Measurements from ENCODE around the gene DNAJC5.

The DNAJC5 gene

DNA sequence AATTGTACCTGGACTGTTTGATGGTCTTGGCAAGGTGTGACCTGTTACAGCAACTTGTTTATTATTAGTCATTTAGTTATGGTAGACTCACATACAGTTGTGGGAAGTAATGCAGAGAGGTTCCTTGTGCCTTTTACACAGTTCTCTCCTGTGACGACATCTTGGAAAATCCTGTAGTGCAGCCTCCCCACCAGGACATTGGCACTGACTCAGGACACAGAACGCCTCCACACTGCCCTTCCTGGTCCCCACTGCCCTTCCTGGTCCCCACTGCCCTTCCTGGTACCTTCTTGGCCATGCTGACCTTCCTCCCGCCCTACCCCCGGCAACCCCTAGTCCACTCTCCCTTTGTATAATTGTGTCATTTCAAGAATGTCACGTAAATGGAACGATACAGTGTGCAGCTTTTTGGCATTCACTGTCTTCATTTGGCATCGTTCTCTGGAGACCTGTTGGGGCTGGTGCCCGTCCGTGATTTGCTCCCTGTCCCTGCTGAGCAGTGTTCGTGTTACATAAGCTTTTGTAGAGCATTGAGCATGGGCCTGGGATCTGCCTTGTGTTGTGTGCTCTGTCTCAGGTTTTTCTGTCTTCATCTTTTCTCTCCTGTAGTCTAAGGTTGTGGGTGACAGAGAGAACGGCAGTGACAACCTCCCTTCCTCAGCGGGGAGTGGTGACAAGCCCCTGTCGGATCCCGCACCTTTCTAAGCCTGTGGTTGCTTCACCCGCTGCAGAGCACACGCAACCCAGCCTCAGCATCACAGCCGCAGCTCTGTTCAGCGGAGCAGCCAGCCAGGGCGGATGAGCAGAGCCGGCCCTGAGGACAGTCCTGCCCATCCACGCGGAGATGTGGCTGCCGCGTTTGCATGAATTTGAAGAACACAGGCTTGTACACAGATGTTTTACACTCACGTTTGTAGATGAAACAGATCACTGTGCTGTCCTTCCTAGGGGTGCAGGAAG is 5.4 kb upstream of the DNAJC5 start:
- H3K9me3 ChIP-seq (ENCODE audit: control insufficient read depth, low read length) = no peaks in the 10 kb centered on the region
- peaks cover 71% of the 10 kb centered on the region for H3K36me3 ChIP-seq (ENCODE audit: control insufficient read depth, insufficient read depth, low read length)
- no peak overlapping the region for H3K4me3 ChIP-seq (ENCODE audit: extremely low read depth, insufficient read depth, low read length, poor library complexity, severe bottlenecking)
- peaks cover 4% of the 10 kb centered on the region for H3K4me1 ChIP-seq (ENCODE audit: control insufficient read depth, insufficient read depth, low read length, poor library complexity, severe bottlenecking)
- WGBS, 2 experiments (ENCODE audit: insufficient coverage in 2 of 2) = 95 to 98% methylated on average over 22 to 23 of the region's 25 CpGs
- no peak overlapping the region for H3K27ac ChIP-seq (ENCODE audit: low read depth, low read length, severe bottlenecking)

DNA sequence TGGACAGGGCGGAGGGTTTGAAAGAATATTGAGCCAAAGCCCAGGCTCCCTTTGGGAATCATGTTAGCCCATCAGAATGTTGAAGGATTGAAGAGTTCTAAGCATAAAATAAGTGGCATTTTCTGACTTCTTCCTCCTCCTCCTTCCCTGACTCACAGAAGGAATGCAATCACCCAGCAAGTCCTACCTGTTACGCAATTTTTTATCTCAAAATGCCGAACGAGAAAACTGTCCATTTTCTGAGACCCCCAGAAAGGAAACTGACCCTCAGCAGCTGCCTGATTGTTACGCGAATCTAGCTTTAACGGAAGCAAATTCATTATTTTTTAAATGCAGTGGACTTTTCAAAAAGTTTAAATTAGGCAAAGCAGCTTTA is 4.7 kb upstream of the DNAJC5 start:
- Histone ChIP-seq H3K9me3 (ENCODE audit: control insufficient read depth, low read length) (no peaks in the 10 kb centered on the region), H3K27ac (ENCODE audit: low read depth, low read length, severe bottlenecking) (no peak overlapping the region), H3K4me1 (ENCODE audit: control insufficient read depth, insufficient read depth, low read length, poor library complexity, severe bottlenecking) (peaks cover 4% of the 10 kb centered on the region), H3K4me3 (ENCODE audit: extremely low read depth, insufficient read depth, low read length, poor library complexity, severe bottlenecking) (no peak overlapping the region), H3K36me3 (ENCODE audit: control insufficient read depth, insufficient read depth, low read length) (peaks cover 65% of the 10 kb centered on the region)
- 92 to 97% methylated on average over 6 to 7 of the region's 7 CpGs for WGBS, 2 experiments (ENCODE audit: insufficient coverage in 2 of 2)

DNA sequence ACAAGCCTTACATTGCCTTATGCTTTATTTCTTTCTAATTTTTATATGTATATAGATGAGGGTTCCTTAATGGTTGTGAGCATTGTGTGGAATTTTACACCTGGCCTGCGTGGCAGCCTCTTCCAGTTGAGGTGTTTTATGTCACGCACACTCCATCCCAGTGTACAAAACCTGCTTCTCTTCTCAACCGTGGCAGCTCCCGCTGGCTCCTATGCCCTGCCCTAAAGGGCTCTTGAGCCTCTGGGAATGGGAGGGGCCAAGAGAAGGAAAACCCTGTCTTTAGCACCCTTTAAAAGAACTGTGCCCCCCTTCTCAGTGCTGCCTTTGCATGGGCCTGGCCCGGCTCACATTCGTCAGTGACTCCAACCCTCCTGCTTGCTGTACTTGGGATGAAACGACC is 4.3 kb upstream of the DNAJC5 start:
- Histone ChIP-seq H3K36me3 (ENCODE audit: control insufficient read depth, insufficient read depth, low read length) (peaks cover 61% of the 10 kb centered on the region), H3K9me3 (ENCODE audit: control insufficient read depth, low read length) (no peaks in the 10 kb centered on the region), H3K4me1 (ENCODE audit: control insufficient read depth, insufficient read depth, low read length, poor library complexity, severe bottlenecking) (peaks cover 4% of the 10 kb centered on the region), H3K4me3 (ENCODE audit: extremely low read depth, insufficient read depth, low read length, poor library complexity, severe bottlenecking) (no peak overlapping the region), H3K27ac (ENCODE audit: low read depth, low read length, severe bottlenecking) (no peak overlapping the region)
- WGBS, 2 experiments (ENCODE audit: insufficient coverage in 2 of 2) = 93 to 97% methylated on average over 3 to 5 of the region's 7 CpGs

DNA sequence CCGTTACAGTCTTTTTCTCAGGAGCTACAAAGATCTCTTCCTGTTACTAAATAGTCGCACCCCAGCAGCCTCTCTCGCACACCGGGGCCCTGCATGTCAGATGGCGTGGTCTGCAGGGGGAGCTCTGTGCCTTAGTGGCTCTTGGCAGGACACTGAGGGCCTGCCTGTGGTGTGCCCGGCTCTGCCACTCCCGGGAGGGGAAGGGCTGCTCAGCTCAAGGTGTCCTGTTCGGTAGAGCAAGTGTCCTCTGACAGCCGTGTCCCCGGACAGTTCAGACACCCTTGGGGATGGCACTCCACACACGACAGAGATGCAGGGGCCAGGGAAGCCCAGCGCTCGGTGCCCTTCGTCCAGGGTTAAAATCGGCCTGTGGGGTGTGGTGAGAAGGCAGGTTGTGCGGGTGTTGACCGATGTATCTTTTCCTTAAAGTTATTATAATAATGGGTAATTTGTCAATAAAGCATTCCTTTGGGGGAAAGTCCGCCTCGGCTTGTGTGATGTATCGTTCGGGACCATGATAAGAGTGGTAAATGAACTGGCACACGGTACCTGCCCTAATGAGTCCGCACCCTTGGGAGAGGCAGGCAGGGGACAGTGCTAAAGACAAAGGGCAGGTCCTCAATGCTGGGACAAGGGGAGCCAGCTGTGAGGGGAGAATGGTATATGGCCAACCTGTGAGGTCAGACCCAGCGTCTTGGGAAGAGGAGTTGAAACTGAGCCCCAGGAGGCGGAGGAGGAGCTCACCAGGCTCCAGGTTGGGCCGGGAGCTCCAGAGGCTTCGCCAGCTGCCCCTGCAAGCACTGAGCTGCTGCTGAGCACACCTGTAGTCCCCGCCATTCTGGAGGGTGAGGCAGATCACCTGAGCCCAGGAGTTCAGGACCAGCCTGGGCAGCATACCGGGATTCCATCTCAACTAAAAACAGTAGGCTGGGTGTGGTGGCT is 3.6 kb upstream of the DNAJC5 start:
- H3K4me1 ChIP-seq (ENCODE audit: control insufficient read depth, insufficient read depth, low read length, poor library complexity, severe bottlenecking) = peaks cover 5% of the 10 kb centered on the region
- H3K36me3 ChIP-seq (ENCODE audit: control insufficient read depth, insufficient read depth, low read length) = peaks cover 55% of the 10 kb centered on the region
- H3K4me3 ChIP-seq (ENCODE audit: extremely low read depth, insufficient read depth, low read length, poor library complexity, severe bottlenecking) = no peak overlapping the region
- H3K27ac ChIP-seq (ENCODE audit: low read depth, low read length, severe bottlenecking) = no peak overlapping the region
- 91 to 96% methylated on average over 24 to 27 of the region's 29 CpGs for WGBS, 2 experiments (ENCODE audit: insufficient coverage in 2 of 2)
- H3K9me3 ChIP-seq (ENCODE audit: control insufficient read depth, low read length) = no peaks in the 10 kb centered on the region

DNA sequence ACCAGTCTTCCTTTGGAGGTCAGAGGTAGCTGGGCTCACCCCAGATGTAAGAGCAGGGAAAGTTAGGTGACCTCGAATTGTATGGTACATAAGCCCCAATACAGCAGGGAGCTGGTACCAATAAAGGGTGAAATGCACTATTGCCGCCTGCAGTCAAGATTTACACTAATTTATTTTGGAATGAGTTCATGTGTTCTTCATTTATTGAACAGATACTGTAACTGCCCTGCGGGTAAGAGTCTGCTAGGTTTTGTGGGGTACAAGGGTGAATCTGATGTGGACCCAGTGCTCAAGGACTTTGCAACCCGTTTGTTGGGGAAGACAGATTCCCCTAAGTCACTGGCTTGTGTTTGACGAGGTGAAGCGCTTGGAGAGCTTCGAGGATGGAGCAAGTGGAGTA is 2.5 kb upstream of the DNAJC5 start:
- WGBS, 2 experiments (ENCODE audit: insufficient coverage in 2 of 2) = 92 to 100% methylated on average over 3 to 6 of the region's 7 CpGs
- Histone ChIP-seq H3K4me1 (ENCODE audit: control insufficient read depth, insufficient read depth, low read length, poor library complexity, severe bottlenecking) (peaks cover 7% of the 10 kb centered on the region), H3K4me3 (ENCODE audit: extremely low read depth, insufficient read depth, low read length, poor library complexity, severe bottlenecking) (no peak overlapping the region), H3K27ac (ENCODE audit: low read depth, low read length, severe bottlenecking) (no peak overlapping the region), H3K36me3 (ENCODE audit: control insufficient read depth, insufficient read depth, low read length) (peaks cover 49% of the 10 kb centered on the region), H3K9me3 (ENCODE audit: control insufficient read depth, low read length) (no peaks in the 10 kb centered on the region)

DNA sequence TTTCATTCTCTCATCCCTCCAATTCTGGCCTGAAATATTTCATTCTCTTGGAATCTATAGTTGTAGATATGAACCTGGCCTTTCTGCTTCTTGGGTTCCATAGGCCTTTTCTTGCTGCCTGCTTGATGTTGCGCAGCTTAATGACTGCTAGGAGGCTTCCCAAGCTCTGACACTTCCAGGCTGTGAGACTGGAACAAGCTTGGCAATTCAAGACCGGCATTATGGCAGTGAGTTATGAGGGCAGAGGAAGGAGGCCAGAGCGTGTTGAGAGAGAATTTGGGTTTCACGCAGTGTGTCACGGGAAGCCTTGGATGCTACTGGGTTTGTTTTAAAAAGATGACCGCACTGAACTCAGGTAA is 948 bp upstream of the DNAJC5 start:
- 51 to 52% methylated on average over 6 of the region's 6 CpGs for WGBS, 2 experiments (ENCODE audit: insufficient coverage in 2 of 2)
- Histone ChIP-seq H3K9me3 (ENCODE audit: control insufficient read depth, low read length) (no peaks in the 10 kb centered on the region), H3K27ac (ENCODE audit: low read depth, low read length, severe bottlenecking) (peak overlapping the region; percentile 36), H3K4me3 (ENCODE audit: extremely low read depth, insufficient read depth, low read length, poor library complexity, severe bottlenecking) (peak overlapping the region; percentile 38), H3K4me1 (ENCODE audit: control insufficient read depth, insufficient read depth, low read length, poor library complexity, severe bottlenecking) (peaks cover 7% of the 10 kb centered on the region), H3K36me3 (ENCODE audit: control insufficient read depth, insufficient read depth, low read length) (peaks cover 46% of the 10 kb centered on the region)

DNA sequence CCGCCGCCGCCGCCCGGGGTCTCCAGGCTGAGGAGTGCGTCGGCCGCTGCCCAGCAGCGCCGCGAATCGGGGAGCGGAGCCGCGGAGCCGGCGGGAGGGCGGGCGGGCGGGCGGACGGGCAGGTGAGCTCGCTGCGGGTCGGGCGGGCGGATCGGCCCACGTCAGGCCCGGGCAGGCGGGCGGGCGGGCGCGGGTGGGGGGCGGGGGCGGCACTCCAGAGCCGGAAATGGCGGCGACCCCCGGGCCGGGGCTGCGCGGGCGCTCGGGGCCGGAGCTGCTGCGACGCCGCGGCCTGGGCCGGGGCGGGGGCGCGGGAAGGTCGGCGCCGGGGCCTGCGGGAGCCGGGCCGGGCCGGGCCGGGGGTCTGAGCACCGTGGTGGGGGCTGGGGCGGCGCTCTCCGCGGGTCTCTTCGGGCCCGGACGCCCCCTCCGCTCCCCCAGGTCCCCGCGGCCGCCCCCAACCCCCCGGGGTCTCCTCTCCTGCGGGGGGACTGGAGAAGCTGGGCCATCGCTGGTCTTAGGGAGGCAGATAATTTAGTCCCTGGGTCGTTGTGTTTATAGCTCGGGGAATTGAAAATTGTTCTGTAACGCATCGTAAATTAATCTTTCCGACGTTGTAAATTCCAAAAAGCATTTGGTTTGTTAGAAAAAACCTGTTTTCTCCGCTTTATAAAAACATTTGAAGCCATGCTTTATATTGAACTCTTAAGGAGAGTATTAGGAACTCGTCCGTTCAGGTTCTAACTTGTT is 451 bp downstream of the DNAJC5 start:
- H3K36me3 ChIP-seq (ENCODE audit: control insufficient read depth, insufficient read depth, low read length) = peaks cover 32% of the 10 kb centered on the region
- H3K9me3 ChIP-seq (ENCODE audit: control insufficient read depth, low read length) = no peaks in the 10 kb centered on the region
- H3K4me3 ChIP-seq (ENCODE audit: extremely low read depth, insufficient read depth, low read length, poor library complexity, severe bottlenecking) = peak overlapping the region; percentile 62
- H3K4me1 ChIP-seq (ENCODE audit: control insufficient read depth, insufficient read depth, low read length, poor library complexity, severe bottlenecking) = peaks cover 7% of the 10 kb centered on the region
- 1 to 2% methylated on average over 25 to 33 of the region's 87 CpGs for WGBS, 2 experiments (ENCODE audit: insufficient coverage in 2 of 2)
- H3K27ac ChIP-seq (ENCODE audit: low read depth, low read length, severe bottlenecking) = peak overlapping the region; percentile 3

DNA sequence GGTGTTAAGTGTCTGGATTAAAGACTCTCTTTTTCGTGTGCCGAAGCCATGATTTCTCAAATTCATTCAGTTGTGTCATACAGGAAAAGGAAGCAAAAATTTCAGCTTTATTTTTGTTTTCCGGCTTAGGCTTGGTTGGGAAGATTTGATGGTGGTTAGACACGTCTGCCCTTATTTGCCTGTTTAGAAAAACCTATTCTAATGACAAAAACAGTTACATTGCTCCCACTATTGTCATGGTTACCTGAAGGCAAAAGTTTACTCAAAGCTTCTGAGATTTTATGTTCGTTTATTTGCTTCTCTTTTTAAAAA is 982 bp downstream of the DNAJC5 start:
- Histone ChIP-seq H3K4me3 (ENCODE audit: extremely low read depth, insufficient read depth, low read length, poor library complexity, severe bottlenecking) (peak overlapping the region; percentile 62), H3K9me3 (ENCODE audit: control insufficient read depth, low read length) (no peaks in the 10 kb centered on the region), H3K27ac (ENCODE audit: low read depth, low read length, severe bottlenecking) (peak overlapping the region; percentile 3), H3K36me3 (ENCODE audit: control insufficient read depth, insufficient read depth, low read length) (peaks cover 27% of the 10 kb centered on the region), H3K4me1 (ENCODE audit: control insufficient read depth, insufficient read depth, low read length, poor library complexity, severe bottlenecking) (peaks cover 7% of the 10 kb centered on the region)
- WGBS, 2 experiments (ENCODE audit: insufficient coverage in 2 of 2) = 33% methylated on average over 1 of the region's 5 CpGs; no CpG with 5 or more reads in 1 of the 2 experiments

DNA sequence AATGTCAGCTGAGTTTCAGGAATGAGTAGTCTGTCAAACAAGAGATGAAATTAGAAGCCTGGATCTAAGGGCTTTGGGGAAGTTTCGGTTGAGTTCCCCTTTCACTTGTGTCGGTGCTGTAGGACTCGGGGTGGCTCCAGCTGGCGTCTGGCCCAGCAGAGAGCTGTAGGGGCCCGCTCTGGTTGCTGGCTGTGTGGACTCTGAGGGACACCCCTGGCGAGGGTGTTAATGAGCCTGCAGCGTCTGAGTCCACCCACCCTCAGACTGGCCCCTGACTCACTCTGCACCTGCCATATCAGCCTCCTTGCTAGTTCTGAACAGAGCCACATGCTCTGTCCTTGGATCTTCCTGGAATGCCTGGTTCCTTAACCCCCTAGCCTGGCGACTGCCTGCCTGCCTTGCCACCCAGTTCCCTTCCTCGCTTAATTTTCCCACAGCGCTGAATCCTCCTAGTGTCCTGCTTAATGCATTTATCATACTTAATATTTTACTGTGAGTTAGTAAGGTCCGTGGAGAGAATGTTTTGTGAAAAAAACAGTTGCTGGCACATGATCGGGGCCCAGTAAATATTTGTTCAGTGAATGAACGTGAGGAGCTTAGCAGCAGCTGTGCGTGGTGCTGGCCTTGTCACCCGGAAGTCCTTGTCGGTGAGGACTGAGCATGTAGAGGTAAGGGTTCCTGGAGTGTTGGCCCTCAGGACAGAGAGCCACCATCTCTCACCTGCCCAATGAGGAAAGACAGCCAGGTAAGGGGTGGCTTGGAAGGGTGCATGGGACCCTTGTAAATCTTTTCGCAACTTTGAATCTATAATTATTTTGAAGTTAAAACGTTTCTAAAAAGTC is 1.6 kb downstream of the DNAJC5 start:
- Histone ChIP-seq H3K36me3 (ENCODE audit: control insufficient read depth, insufficient read depth, low read length) (peaks cover 26% of the 10 kb centered on the region), H3K4me1 (ENCODE audit: control insufficient read depth, insufficient read depth, low read length, poor library complexity, severe bottlenecking) (peaks cover 7% of the 10 kb centered on the region), H3K27ac (ENCODE audit: low read depth, low read length, severe bottlenecking) (peak overlapping the region; percentile 3), H3K9me3 (ENCODE audit: control insufficient read depth, low read length) (no peaks in the 10 kb centered on the region), H3K4me3 (ENCODE audit: extremely low read depth, insufficient read depth, low read length, poor library complexity, severe bottlenecking) (peak overlapping the region; percentile 62)
- 53 to 55% methylated on average over 14 to 16 of the region's 18 CpGs for WGBS, 2 experiments (ENCODE audit: insufficient coverage in 2 of 2)

Measured in mesodermal cell (in vitro differentiated cells).